Measurements from ENCODE around the gene RNPEPL1. TPM values are rescaled to one million over a fixed set of nuclear protein-coding genes. Genes with fewer than 3 reads are reported as not detected.

Gene RNPEPL1
- total and polyA plus RNA-seq, 10 of the 15 experiments (the other 5 are each of a cell fraction or from before 2014, with no cell fraction given), result 0.24 to 49.5 (median 6.8) TPM

- TF ChIP-seq E2F4 (IDR thresholded peaks at IDR 0.05; ENCODE audit: low read depth, low read length), result 0 out of 2 replicates have a peak, but pooled peaks have one; percentile 58
- TF ChIP-seq NKRF (conservative IDR thresholded peaks at IDR 0.05), result peak; percentile 77
- peak in 1 of 2 experiments; percentile 51; a peak in 1 of 3 replicates for TF ChIP-seq EGR1 (IDR thresholded peaks at IDR 0.05; ENCODE audit: borderline replicate concordance in 1 of 2, low read depth in 2 of 2, low read length in 2 of 2)
- peak; percentile 79; the same call in 1 of the 2 replicates for TF ChIP-seq HDGF (IDR thresholded peaks at IDR 0.05)
- TF ChIP-seq ZNF687 (IDR thresholded peaks at IDR 0.05), result peak; percentile 91
- TF ChIP-seq SREBF1 (IDR thresholded peaks at IDR 0.05; ENCODE audit: low read length), result no peak
- TF ChIP-seq YBX1 (IDR thresholded peaks at IDR 0.05), result no peak
- TF ChIP-seq NR2F1 (conservative IDR thresholded peaks at IDR 0.05), result peak; percentile 52
- TF ChIP-seq NRF1 (conservative IDR thresholded peaks at IDR 0.05; ENCODE audit: low read depth, low read length), result 0 out of 2 replicates have a peak, but pooled peaks have one; percentile 12
- TF ChIP-seq POLR2AphosphoS2 (IDR thresholded peaks at IDR 0.05; ENCODE audit: low read depth, low read length), result peak; percentile 76; the same call in 1 of the 2 replicates
- peak; percentile 90 for TF ChIP-seq LARP7 (IDR thresholded peaks at IDR 0.05)
- TF ChIP-seq TCF12 (IDR thresholded peaks at IDR 0.05; ENCODE audit: low read depth, low read length), result no peak
- 0 out of 2 replicates have a peak, but pooled peaks have one; percentile 6 for TF ChIP-seq IRF3 (IDR thresholded peaks at IDR 0.05)
These were observed 7.6 kb upstream of the RNPEPL1 start (continued) for GRCh38 chr2:240560480-240561324.

All from GM12878 (cell line).